Mesangial cell (primary cell): ENCODE data around the gene CISD3. TPM values are rescaled to one million over a fixed set of nuclear protein-coding genes. Genes with fewer than 3 reads are reported as not detected.

Source experiments
- total RNA-seq: library from RNA; depleted of rRNA; stranded (reverse); fragments of >200 nt; gene quantifications from 2 replicates; pipeline ENCODE4 v1.2.3, GENCODE V29; 2015

The CISD3 gene, protein sequence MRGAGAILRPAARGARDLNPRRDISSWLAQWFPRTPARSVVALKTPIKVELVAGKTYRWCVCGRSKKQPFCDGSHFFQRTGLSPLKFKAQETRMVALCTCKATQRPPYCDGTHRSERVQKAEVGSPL
- 6.8 and 9.3 TPM in 2 replicates for total RNA-seq

GRCh38 chr17:38729886-38730525 lies at the start of gene CISD3:
Gene CISD3, plus strand, starts transcription at chr17:38730341. Its CDS starts 18 bp downstream, at chr17:38730359.

DNA sequence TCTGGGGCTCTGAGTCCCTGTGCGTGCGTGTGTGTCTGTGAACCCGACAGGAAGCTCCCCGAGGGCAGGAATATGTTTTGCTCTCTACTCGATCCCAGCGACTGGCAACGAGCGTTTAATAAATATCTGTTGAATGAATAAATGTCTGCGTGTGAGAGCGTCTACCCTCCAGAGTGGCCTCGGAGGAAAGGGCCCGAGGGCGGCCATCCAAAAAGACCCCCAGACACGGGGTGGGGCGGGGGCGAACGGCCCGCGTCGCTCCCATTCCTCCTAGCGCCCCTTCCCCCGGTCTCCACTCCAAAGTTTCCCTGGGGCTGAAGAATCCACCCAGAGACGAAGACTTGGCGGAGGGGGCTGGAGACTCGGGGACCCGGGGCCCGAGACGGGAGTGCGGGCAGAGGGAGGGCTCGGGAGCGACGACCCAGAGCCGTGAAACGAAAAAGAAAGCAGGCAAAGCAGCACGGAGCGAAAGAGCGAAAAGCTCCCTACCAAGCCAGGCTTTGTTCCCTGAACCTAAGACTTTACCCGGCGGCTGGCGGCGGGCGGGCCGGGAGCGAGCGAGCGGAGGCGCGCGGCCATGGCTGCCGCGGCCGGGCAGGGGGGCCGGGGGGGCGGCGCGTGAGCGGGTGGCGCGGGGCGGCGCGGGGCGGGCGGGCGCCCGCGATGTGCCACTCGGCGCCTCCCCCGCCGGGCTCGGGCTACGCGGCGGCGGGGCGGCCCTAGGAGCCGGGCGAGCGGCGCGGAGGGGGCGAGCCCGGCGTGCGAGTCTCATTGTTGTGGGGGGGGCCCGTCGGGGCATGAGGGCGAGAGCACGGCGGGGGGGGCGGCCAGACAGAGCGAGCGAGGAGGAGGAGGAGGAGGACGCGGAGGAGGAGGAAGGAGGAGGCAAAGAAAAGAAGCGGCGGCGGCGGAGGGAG lies 25.3 kb upstream of the CISD3 start, which contains the start of gene MLLT6:
TSS of gene MLLT6 (plus strand) at position 668 of the 917 bp plus-strand sequence. CDS start 360 bp downstream, outside the sequence.

DNA sequence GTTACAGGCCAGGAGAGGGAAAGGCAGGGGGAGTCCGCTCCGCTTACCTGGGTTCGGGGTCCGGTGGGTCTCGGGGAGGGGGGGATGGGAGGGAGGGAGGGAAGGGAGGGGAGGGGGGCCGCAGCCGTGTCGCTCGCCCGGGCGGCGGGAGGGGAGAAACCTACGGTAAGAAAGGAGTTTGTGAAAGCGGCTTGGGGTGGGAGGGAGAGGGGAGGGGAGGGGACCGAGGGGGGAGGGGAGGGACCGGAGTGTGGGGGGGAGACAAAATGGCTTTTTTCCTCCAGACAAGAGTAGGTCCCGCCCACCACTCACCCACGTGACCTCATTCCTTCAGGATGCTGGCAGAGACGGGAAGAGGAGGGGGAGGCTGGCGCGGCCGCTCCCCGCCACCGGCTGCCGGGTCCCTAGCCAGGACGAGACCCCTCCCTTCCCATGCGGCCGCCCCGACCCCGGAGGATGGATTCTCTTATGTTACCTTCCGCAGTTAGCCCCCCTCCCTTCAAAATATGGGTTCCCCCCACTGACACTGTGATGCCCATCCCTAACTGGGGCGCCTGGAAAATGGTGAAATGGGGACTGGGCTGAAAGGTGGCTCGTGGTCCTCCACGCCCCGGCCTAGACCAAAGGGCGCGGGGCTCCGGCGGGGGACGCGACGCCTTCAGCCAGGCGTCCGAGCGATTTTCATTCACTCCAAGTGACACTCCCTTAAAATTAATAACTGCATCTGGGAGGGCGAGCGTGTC lies 18.2 kb downstream of the CISD3 start, which contains the start of gene PCGF2:
TSS of gene PCGF2 (minus strand) at position 188 of the 743 bp plus-strand sequence. CDS start 7,934 bp downstream, outside the sequence.

DNA sequence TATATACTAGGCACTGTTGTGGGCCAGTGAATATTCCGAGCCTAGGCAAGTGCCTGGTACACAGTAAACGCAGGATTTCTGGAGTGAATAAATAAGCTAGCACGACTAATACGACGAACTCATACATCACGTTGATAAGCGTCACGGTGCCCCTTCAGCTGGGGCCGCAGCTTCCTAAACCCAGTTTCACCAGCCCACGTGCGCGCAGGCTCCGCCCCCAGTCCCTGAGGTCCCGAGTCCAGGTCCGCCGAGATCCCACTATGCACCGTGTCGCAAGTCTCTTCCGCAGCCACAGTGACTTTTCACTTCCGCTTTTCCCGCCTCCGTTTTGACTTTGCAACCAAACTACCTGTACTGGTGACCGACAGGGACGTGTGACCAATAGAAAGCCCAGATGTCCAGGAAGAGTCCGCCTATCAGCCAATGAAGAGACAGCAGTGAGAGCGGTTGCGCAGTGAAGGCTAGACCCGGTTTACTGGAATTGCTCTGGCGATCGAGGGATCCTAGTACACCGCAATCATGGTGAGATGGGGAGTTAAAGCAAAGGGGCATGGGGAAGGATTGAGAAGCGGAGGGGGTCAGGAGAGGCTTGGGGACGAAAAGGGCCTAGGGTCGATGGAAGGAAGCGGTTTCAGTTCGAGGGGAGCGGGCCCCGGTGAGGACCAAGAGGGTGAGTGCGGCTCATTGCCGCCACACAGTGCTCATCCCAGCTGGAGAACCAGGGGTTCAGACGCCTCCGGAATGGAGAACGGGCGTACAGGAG lies 22.3 kb downstream of the CISD3 start, which contains the start of gene PSMB3:
TSS of gene PSMB3 (plus strand) at position 434 of the 763 bp plus-strand sequence. CDS start at position 520, 86 bp downstream.

Other genes starting within 250 kb of the CISD3 start
- 0.25 TPM in 1 of 2 replicates, not detected in the other for gene SRCIN1, start 124.4 kb upstream of the CISD3 start, total RNA-seq
- 0.38 and 2.4 TPM in 2 replicates for gene EPOP, start 55.4 kb upstream of the CISD3 start, total RNA-seq
- 23.1 and 46.0 TPM in 2 replicates for gene MLLT6, start 25.1 kb upstream of the CISD3 start, total RNA-seq
- 9.8 and 20.9 TPM in 2 replicates for gene PCGF2, start 18.0 kb downstream of the CISD3 start, total RNA-seq
- gene PSMB3, start 22.4 kb downstream of the CISD3 start, total RNA-seq = 193 and 319 TPM in 2 replicates
- gene PIP4K2B, start 69.2 kb downstream of the CISD3 start, total RNA-seq = 34.7 and 39.0 TPM in 2 replicates
- 6.2 and 8.1 TPM in 2 replicates for gene CWC25, start 95.0 kb downstream of the CISD3 start, total RNA-seq
- 756 and 869 TPM in 2 replicates for gene RPL23, start 123.4 kb downstream of the CISD3 start, total RNA-seq
- gene LASP1, start 139.7 kb downstream of the CISD3 start, total RNA-seq = 317 and 319 TPM in 2 replicates
- gene FBXO47, start 237.1 kb downstream of the CISD3 start, total RNA-seq = not detected in 2 replicates